HepG2 (cell line): ENCODE measurements around the gene VEZT. TPM values are rescaled to one million over a fixed set of nuclear protein-coding genes. Genes with fewer than 3 reads are reported as not detected.
A peak's percentile ranks its signal among the peaks of the same experiment; 100 is the strongest.

Experiments used
- CHD2 ChIP-seq: IDR thresholded peaks from 2 replicates; pipeline ENCODE4 v1.6.1; 2011; ENCODE audit warnings: low read depth, low read length, improper control_type of control experiment
- FOXJ3 ChIP-seq: sonication (generic); formaldehyde crosslinking; IDR thresholded peaks from 2 replicates; pipeline ENCODE4 v1.4.0; 2020; ENCODE audit warnings: missing genetic modification reagents, mild to moderate bottlenecking, borderline replicate concordance
- NCOR1 ChIP-seq: fragments of 200-600 bp; sonication (generic); IDR thresholded peaks from 2 replicates; pipeline ENCODE4 v1.7.0; 2017; ENCODE audit warnings: antibody characterized with exemption, low read length, borderline replicate concordance
- NKX3-1 ChIP-seq: sonication (generic); formaldehyde crosslinking; IDR thresholded peaks from 2 replicates; pipeline ENCODE4 v1.5.0; 2020; ENCODE audit warnings: missing genetic modification reagents
- NR1H2 ChIP-seq: sonication (generic); formaldehyde crosslinking; IDR thresholded peaks from 2 replicates; pipeline ENCODE4 v1.8.1; 2022; ENCODE audit warnings: low read depth, missing genetic modification reagents, borderline replicate concordance
- SOX6 ChIP-seq, 2 experiments: fragments of 450-650 bp in 1 of 2; sonication (generic) in 1 of 2; formaldehyde crosslinking in 1 of 2; IDR thresholded peaks; 2 replicates each; pipeline versions ENCODE4 v1.4.0 to v1.6.1; 2017 to 2020; ENCODE audit warnings: antibody characterized with exemption in 1 of 2, mild to moderate bottlenecking in 1 of 2, missing genetic modification reagents in 1 of 2
- ZFP82 ChIP-seq: sonication (generic); formaldehyde crosslinking; IDR thresholded peaks from 2 replicates; pipeline ENCODE4 v1.5.1; 2020; ENCODE audit warnings: mild to moderate bottlenecking, missing genetic modification reagents, borderline replicate concordance
- ZNF576 ChIP-seq: sonication (generic); formaldehyde crosslinking; IDR thresholded peaks from 2 replicates; pipeline ENCODE4 v1.4.0; 2020; ENCODE audit warnings: mild to moderate bottlenecking, missing genetic modification reagents
- ZNF768 ChIP-seq: sonication (generic); formaldehyde crosslinking; IDR thresholded peaks from 2 replicates; pipeline ENCODE4 v1.4.0; 2020; ENCODE audit warnings: missing genetic modification reagents
- polyA plus RNA-seq, 8 experiments: library from polyadenylated mRNA; depleted of rRNA in 3 of 8; stranded (reverse) in 7 of 8; unstranded in 1 of 8; fragments of >200 nt; fragmentation: Illumina TruSeq in 4 of 8; extraction: Trizol in 4 of 8; gene quantifications; 2 replicates each; pipeline versions ENCODE4 v1.2.1 to v1.2.3, GENCODE V29; 2011 to 2016; ENCODE audit warnings: low read depth in 4 of 8, missing spikeins in 1 of 8, mixed read lengths in 1 of 8; ENCODE audit not compliant: insufficient read depth in 1 of 8
- total RNA-seq, 5 experiments: library from RNA; depleted of rRNA; stranded (reverse); fragments of >200 nt; fragmentation: Illumina TruSeq; extraction: Trizol; gene quantifications; 2 replicates each; pipeline ENCODE4 v1.2.3, GENCODE V29; 2016; ENCODE audit warnings: low read depth in 1 of 5
- TF ChIP-seq, protein P1 (sequence below): sonication (generic); formaldehyde crosslinking; IDR thresholded peaks from 2 replicates; pipeline ENCODE4 v1.5.1; 2020; ENCODE audit warnings: missing genetic modification reagents, mild to moderate bottlenecking, borderline replicate concordance
- TF ChIP-seq, protein P2 (sequence below): IDR thresholded peaks from 2 replicates; pipeline ENCODE4 v1.6.1; 2016; ENCODE audit warnings: missing compliant biosample characterization, missing genetic modification reagents, borderline replicate concordance

The VEZT gene
- total and polyA plus RNA-seq, 2 of the 13 experiments (the other 11 are each of a cell fraction or from before 2014, with no cell fraction given), result 35.5 to 51.6 TPM

GRCh38 chr12:95216711-95217376, 763 bp upstream of the VEZT start (continued):
- TF ChIP-seq, protein P1, sequence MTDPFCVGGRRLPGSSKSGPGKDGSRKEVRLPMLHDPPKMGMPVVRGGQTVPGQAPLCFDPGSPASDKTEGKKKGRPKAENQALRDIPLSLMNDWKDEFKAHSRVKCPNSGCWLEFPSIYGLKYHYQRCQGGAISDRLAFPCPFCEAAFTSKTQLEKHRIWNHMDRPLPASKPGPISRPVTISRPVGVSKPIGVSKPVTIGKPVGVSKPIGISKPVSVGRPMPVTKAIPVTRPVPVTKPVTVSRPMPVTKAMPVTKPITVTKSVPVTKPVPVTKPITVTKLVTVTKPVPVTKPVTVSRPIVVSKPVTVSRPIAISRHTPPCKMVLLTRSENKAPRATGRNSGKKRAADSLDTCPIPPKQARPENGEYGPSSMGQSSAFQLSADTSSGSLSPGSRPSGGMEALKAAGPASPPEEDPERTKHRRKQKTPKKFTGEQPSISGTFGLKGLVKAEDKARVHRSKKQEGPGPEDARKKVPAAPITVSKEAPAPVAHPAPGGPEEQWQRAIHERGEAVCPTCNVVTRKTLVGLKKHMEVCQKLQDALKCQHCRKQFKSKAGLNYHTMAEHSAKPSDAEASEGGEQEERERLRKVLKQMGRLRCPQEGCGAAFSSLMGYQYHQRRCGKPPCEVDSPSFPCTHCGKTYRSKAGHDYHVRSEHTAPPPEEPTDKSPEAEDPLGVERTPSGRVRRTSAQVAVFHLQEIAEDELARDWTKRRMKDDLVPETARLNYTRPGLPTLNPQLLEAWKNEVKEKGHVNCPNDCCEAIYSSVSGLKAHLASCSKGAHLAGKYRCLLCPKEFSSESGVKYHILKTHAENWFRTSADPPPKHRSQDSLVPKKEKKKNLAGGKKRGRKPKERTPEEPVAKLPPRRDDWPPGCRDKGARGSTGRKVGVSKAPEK, result peak; percentile 22; the same call in 1 of the 2 replicates
- TF ChIP-seq FOXJ3 (CRISPR knock-in tag) (0 out of 2 replicates have a peak, but pooled peaks have one; percentile 1), ZNF576 (CRISPR knock-in tag) (peak; percentile 64; the same call in 1 of the 2 replicates), NR1H2 (CRISPR knock-in tag) (no peak), ZNF768 (CRISPR knock-in tag) (0 out of 2 replicates have a peak, but pooled peaks have one; percentile 6), SOX6 (IDR thresholded peaks at IDR 0.05) (no peak), SOX6 (CRISPR knock-in tag; IDR thresholded peaks at IDR 0.05) (0 out of 2 replicates have a peak, but pooled peaks have one; percentile 2), ZFP82 (CRISPR knock-in tag) (peak; percentile 26; the same call in 1 of the 2 replicates), NCOR1 (no peak), CHD2 (no peak), NKX3-1 (CRISPR knock-in tag) (peak; percentile 52; the same call in 1 of the 2 replicates)
- TF ChIP-seq, protein P2, sequence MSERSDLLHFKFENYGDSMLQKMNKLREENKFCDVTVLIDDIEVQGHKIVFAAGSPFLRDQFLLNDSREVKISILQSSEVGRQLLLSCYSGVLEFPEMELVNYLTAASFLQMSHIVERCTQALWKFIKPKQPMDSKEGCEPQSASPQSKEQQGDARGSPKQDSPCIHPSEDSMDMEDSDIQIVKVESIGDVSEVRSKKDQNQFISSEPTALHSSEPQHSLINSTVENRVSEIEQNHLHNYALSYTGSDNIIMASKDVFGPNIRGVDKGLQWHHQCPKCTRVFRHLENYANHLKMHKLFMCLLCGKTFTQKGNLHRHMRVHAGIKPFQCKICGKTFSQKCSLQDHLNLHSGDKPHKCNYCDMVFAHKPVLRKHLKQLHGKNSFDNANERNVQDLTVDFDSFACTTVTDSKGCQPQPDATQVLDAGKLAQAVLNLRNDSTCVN (CRISPR knock-in tag), result 0 out of 2 replicates have a peak, but pooled peaks have one; percentile 7
